K562 (cell line): Measurements from ENCODE around the gene ZKSCAN3. TPM values are rescaled to one million over a fixed set of nuclear protein-coding genes. Genes with fewer than 3 reads are reported as not detected.

ENCODE experiments used
- BACH1 ChIP-seq: fragments of 200-800 bp; sonication (Bioruptor generic); IDR thresholded peaks from 2 replicates; pipeline ENCODE4 v1.6.1; 2016; ENCODE audit warnings: missing genetic modification characterization, missing compliant biosample characterization
- BRD4 ChIP-seq: fragments of 200-600 bp; sonication (generic); IDR thresholded peaks from 2 replicates; pipeline ENCODE4 v1.6.1; 2017; ENCODE audit warnings: inconsistent platforms
- FOXJ3 ChIP-seq: sonication (generic); formaldehyde crosslinking; IDR thresholded peaks from 2 replicates; pipeline ENCODE4 v1.4.0; 2020; ENCODE audit warnings: mild to moderate bottlenecking, missing genetic modification reagents
- ILF3 ChIP-seq: fragments of 450-650 bp; IDR thresholded peaks from 2 replicates; pipeline ENCODE4 v1.6.1; 2018; ENCODE audit warnings: antibody characterized with exemption, mild to moderate bottlenecking, moderate library complexity, borderline replicate concordance
- MTF1 ChIP-seq: fragments of 250-450 bp; sonication (Bioruptor Pico); IDR thresholded peaks from 2 replicates; pipeline ENCODE4 v1.9.0; 2021; ENCODE audit warnings: moderate library complexity, mild to moderate bottlenecking, inconsistent platforms, borderline replicate concordance
- NR4A1 ChIP-seq, 2 experiments: fragments of 250-450 bp in 1 of 2; fragments of 450-650 bp in 1 of 2; sonication (Bioruptor Pico) in 1 of 2; IDR thresholded peaks; 2 replicates each; pipeline versions ENCODE4 v1.4.0 to v1.6.1; 2016 to 2020; ENCODE audit warnings: mild to moderate bottlenecking in 2 of 2, missing compliant biosample characterization in 1 of 2, missing genetic modification characterization in 1 of 2, moderate library complexity in 1 of 2
- PCBP1 ChIP-seq: fragments of 200-400 bp; formaldehyde crosslinking; IDR thresholded peaks from 2 replicates; pipeline ENCODE4 v1.6.1; 2018; ENCODE audit warnings: mild to moderate bottlenecking, low read depth, low read length; ENCODE audit not compliant: poor library complexity, severe bottlenecking
- POLR2H ChIP-seq: IDR thresholded peaks from 2 replicates; pipeline ENCODE4 v1.6.1; 2016; ENCODE audit warnings: missing genetic modification characterization, low read depth, mild to moderate bottlenecking, control low read depth, missing compliant biosample characterization, moderate library complexity
- ZBTB17 ChIP-seq: fragments of 450-650 bp; formaldehyde crosslinking; IDR thresholded peaks from 2 replicates; pipeline ENCODE4 v1.4.0; 2020; ENCODE audit warnings: mild to moderate bottlenecking
- ZC3H8 ChIP-seq: fragments of 450-650 bp; IDR thresholded peaks from 2 replicates; pipeline ENCODE4 v1.6.1; 2017
- ZNF124 ChIP-seq: sonication (generic); formaldehyde crosslinking; IDR thresholded peaks from 2 replicates; pipeline ENCODE4 v1.8.1; 2022; ENCODE audit warnings: missing genetic modification reagents
- ZNF79 ChIP-seq: fragments of 250-450 bp; sonication (Bioruptor Pico); IDR thresholded peaks from 2 replicates; pipeline ENCODE4 v1.4.0; 2020; ENCODE audit warnings: low read depth, mild to moderate bottlenecking, moderate library complexity
- ZSCAN32 ChIP-seq: fragments of 450-650 bp; formaldehyde crosslinking; IDR thresholded peaks from 2 replicates; pipeline ENCODE4 v1.4.0; 2020; ENCODE audit warnings: mild to moderate bottlenecking, moderate library complexity
- polyA plus RNA-seq, 8 experiments: library from polyadenylated mRNA; depleted of rRNA in 4 of 8; stranded (reverse) in 5 of 8; unstranded in 3 of 8; fragments of >200 nt; fragmentation: Nextera tagmentation in 2 of 8; fragmentation: Illumina TruSeq in 1 of 8; extraction: Ambion mirVana in 2 of 8; extraction: Trizol in 1 of 8; gene quantifications; 2 replicates each; pipeline versions ENCODE4 v1.2.1 to v1.2.3, GENCODE V29; 2011 to 2014; ENCODE audit warnings: inconsistent platforms in 1 of 8, missing spikeins in 1 of 8
- total RNA-seq, 7 experiments: library from RNA; depleted of rRNA in 6 of 7; stranded (reverse); fragments of >200 nt in 6 of 7; fragmentation: Illumina TruSeq in 2 of 7; extraction: Trizol in 2 of 7; gene quantifications; 2 replicates each; pipeline versions ENCODE4 v1.2.1 to v1.2.3, GENCODE V29; 2011 to 2021; ENCODE audit warnings: low replicate concordance in 1 of 7
- TF ChIP-seq, protein P1 (sequence below): fragments of 200-600 bp; sonication (generic); IDR thresholded peaks from one replicate; pipeline ENCODE4 v1.6.1; 2012; ENCODE audit warnings: mild to moderate bottlenecking, low read depth, low read length, inconsistent platforms
- TF ChIP-seq, protein P2 (sequence below): sonication (generic); IDR thresholded peaks from 2 replicates; pipeline ENCODE4 v1.6.1; 2016
- TF ChIP-seq, protein P3 (sequence below): fragments of 450-650 bp; IDR thresholded peaks from 2 replicates; pipeline ENCODE4 v1.6.1; 2016

The ZKSCAN3 gene
- total and polyA plus RNA-seq, 9 of the 15 experiments (the other 6 are each of a cell fraction or from before 2014, with no cell fraction given) = 3.0 to 12.4 (median 10.2) TPM

DNA sequence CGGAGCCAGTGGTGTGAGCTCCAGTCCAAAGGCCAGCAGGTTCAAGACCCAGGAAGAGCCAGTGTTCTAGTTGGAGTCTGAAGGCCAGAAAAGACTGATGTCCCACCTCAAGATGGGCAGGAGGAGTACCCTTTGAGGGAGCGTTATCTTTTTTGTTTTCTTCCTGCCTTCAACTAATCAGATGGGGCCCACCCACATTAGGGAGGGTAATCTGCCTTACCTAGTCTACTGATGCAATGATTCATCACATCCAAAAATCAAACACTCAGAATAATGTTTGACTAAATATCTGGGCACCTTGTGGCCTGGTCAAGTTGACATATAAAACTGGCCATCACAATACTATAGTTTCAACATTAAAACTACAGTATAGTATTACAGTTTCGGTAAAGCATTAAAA, 19.7 kb downstream of the ZKSCAN3 start (continued):
- TF ChIP-seq, protein P1, sequence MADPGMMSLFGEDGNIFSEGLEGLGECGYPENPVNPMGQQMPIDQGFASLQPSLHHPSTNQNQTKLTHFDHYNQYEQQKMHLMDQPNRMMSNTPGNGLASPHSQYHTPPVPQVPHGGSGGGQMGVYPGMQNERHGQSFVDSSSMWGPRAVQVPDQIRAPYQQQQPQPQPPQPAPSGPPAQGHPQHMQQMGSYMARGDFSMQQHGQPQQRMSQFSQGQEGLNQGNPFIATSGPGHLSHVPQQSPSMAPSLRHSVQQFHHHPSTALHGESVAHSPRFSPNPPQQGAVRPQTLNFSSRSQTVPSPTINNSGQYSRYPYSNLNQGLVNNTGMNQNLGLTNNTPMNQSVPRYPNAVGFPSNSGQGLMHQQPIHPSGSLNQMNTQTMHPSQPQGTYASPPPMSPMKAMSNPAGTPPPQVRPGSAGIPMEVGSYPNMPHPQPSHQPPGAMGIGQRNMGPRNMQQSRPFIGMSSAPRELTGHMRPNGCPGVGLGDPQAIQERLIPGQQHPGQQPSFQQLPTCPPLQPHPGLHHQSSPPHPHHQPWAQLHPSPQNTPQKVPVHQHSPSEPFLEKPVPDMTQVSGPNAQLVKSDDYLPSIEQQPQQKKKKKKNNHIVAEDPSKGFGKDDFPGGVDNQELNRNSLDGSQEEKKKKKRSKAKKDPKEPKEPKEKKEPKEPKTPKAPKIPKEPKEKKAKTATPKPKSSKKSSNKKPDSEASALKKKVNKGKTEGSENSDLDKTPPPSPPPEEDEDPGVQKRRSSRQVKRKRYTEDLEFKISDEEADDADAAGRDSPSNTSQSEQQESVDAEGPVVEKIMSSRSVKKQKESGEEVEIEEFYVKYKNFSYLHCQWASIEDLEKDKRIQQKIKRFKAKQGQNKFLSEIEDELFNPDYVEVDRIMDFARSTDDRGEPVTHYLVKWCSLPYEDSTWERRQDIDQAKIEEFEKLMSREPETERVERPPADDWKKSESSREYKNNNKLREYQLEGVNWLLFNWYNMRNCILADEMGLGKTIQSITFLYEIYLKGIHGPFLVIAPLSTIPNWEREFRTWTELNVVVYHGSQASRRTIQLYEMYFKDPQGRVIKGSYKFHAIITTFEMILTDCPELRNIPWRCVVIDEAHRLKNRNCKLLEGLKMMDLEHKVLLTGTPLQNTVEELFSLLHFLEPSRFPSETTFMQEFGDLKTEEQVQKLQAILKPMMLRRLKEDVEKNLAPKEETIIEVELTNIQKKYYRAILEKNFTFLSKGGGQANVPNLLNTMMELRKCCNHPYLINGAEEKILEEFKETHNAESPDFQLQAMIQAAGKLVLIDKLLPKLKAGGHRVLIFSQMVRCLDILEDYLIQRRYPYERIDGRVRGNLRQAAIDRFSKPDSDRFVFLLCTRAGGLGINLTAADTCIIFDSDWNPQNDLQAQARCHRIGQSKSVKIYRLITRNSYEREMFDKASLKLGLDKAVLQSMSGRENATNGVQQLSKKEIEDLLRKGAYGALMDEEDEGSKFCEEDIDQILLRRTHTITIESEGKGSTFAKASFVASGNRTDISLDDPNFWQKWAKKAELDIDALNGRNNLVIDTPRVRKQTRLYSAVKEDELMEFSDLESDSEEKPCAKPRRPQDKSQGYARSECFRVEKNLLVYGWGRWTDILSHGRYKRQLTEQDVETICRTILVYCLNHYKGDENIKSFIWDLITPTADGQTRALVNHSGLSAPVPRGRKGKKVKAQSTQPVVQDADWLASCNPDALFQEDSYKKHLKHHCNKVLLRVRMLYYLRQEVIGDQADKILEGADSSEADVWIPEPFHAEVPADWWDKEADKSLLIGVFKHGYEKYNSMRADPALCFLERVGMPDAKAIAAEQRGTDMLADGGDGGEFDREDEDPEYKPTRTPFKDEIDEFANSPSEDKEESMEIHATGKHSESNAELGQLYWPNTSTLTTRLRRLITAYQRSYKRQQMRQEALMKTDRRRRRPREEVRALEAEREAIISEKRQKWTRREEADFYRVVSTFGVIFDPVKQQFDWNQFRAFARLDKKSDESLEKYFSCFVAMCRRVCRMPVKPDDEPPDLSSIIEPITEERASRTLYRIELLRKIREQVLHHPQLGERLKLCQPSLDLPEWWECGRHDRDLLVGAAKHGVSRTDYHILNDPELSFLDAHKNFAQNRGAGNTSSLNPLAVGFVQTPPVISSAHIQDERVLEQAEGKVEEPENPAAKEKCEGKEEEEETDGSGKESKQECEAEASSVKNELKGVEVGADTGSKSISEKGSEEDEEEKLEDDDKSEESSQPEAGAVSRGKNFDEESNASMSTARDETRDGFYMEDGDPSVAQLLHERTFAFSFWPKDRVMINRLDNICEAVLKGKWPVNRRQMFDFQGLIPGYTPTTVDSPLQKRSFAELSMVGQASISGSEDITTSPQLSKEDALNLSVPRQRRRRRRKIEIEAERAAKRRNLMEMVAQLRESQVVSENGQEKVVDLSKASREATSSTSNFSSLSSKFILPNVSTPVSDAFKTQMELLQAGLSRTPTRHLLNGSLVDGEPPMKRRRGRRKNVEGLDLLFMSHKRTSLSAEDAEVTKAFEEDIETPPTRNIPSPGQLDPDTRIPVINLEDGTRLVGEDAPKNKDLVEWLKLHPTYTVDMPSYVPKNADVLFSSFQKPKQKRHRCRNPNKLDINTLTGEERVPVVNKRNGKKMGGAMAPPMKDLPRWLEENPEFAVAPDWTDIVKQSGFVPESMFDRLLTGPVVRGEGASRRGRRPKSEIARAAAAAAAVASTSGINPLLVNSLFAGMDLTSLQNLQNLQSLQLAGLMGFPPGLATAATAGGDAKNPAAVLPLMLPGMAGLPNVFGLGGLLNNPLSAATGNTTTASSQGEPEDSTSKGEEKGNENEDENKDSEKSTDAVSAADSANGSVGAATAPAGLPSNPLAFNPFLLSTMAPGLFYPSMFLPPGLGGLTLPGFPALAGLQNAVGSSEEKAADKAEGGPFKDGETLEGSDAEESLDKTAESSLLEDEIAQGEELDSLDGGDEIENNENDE = no peak
- TF ChIP-seq PCBP1 (no peak), POLR2H (no peak), ZNF124 (CRISPR knock-in tag) (no peak), BACH1 (tag) (no peak), BRD4 (no peak), FOXJ3 (CRISPR knock-in tag) (no peak), NR4A1 (CRISPR knock-in tag; IDR thresholded peaks at IDR 0.05) (no peak), NR4A1 (tag; IDR thresholded peaks at IDR 0.05) (no peak), ZBTB17 (CRISPR knock-in tag) (no peak), ZNF79 (CRISPR knock-in tag) (no peak), ZSCAN32 (CRISPR knock-in tag) (no peak), MTF1 (CRISPR knock-in tag) (no peak), ILF3 (no peak), ZC3H8 (no peak)
- TF ChIP-seq, protein P2, sequence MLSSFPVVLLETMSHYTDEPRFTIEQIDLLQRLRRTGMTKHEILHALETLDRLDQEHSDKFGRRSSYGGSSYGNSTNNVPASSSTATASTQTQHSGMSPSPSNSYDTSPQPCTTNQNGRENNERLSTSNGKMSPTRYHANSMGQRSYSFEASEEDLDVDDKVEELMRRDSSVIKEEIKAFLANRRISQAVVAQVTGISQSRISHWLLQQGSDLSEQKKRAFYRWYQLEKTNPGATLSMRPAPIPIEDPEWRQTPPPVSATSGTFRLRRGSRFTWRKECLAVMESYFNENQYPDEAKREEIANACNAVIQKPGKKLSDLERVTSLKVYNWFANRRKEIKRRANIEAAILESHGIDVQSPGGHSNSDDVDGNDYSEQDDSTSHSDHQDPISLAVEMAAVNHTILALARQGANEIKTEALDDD = peak; percentile 69
- TF ChIP-seq, protein P3, sequence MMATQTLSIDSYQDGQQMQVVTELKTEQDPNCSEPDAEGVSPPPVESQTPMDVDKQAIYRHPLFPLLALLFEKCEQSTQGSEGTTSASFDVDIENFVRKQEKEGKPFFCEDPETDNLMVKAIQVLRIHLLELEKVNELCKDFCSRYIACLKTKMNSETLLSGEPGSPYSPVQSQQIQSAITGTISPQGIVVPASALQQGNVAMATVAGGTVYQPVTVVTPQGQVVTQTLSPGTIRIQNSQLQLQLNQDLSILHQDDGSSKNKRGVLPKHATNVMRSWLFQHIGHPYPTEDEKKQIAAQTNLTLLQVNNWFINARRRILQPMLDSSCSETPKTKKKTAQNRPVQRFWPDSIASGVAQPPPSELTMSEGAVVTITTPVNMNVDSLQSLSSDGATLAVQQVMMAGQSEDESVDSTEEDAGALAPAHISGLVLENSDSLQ = peak; percentile 19; the same call in 1 of the 2 replicates
